GM10248 (cell line): ENCODE data around the gene AHDC1.

Experiments used
- CTCF ChIA-PET: fragments of 300-600 bp; sonication (Branson Sonifier 250); formaldehyde crosslinking; extraction: SDS; loops from one replicate; lab custom pipeline; 2021; ENCODE audit warnings: antibody characterized with exemption; lab: Yijun Ruan, JAX
- POLR2A ChIA-PET: fragments of 350-650 bp; sonication (Branson Sonifier 250); formaldehyde crosslinking; extraction: SDS; loops from one replicate; lab custom pipeline; 2020; ENCODE audit warnings: antibody characterized with exemption; lab: Yijun Ruan, JAX
- DNase-seq: peaks from one replicate; pipeline ENCODE4 v3.0.0; 2012; ENCODE audit errors: extremely low spot score
- TF ChIP-seq, protein P1 (sequence below): IDR thresholded peaks from 2 replicates; pipeline ENCODE4 v1.5.1; 2012; ENCODE audit warnings: mild to moderate bottlenecking, low read depth; ENCODE audit errors: extremely low read depth, missing control alignments, control extremely low read depth

Gene AHDC1

DNA sequence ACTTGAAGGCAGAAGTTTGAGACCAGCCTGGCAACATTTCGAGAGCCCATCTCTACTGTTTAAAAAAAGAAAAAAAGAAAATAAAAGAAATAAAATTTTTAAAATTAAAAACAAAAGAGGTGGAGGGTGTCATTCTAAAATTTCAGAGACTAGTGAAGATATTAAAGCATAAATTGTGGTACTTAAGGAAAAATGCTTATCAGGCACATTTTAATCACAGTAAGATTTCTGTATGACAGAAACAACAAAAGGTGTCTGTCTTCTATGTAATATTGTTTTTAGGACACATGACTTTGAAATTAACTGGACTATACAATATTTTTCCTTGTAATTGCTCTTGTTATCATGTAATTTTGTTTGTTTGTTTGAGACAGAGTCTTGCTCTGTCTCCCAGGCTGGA lies 118.6 kb downstream of the AHDC1 start:
- TF ChIP-seq, protein P1, sequence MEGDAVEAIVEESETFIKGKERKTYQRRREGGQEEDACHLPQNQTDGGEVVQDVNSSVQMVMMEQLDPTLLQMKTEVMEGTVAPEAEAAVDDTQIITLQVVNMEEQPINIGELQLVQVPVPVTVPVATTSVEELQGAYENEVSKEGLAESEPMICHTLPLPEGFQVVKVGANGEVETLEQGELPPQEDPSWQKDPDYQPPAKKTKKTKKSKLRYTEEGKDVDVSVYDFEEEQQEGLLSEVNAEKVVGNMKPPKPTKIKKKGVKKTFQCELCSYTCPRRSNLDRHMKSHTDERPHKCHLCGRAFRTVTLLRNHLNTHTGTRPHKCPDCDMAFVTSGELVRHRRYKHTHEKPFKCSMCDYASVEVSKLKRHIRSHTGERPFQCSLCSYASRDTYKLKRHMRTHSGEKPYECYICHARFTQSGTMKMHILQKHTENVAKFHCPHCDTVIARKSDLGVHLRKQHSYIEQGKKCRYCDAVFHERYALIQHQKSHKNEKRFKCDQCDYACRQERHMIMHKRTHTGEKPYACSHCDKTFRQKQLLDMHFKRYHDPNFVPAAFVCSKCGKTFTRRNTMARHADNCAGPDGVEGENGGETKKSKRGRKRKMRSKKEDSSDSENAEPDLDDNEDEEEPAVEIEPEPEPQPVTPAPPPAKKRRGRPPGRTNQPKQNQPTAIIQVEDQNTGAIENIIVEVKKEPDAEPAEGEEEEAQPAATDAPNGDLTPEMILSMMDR, result no peak
- DNase-seq, result no peak
- ChIA-PET CTCF (no interaction called here), POLR2A (no interaction called here)
